SH-SY5Y (cell line): ENCODE data around the gene SLC35F4.

Experiments used
- GATA2 ChIP-seq: IDR thresholded peaks from 2 replicates; pipeline ENCODE4 v1.6.1; 2011; ENCODE audit warnings: mild to moderate bottlenecking, low read depth, low read length
- GATA3 ChIP-seq: IDR thresholded peaks from 2 replicates; pipeline ENCODE4 v1.6.1; 2011; ENCODE audit warnings: low read depth, mild to moderate bottlenecking, low read length, moderate library complexity

- TF ChIP-seq GATA2: no peak
- TF ChIP-seq GATA3: no peak
Observed at GRCh38 chr14:57568554-57568953, 297.3 kb downstream of the SLC35F4 start.
